GM21447 (cell line): ENCODE data around the gene LYPD1.
A peak's percentile ranks its signal among the peaks of the same experiment; 100 is the strongest.
"Not testable (repeated sequence)": the region's sequence is repeated elsewhere in the genome, so short reads cannot be mapped to it uniquely, and the experiment has no call there.

ENCODE experiments used
- ATAC-seq: cut with Tn5 transposase; IDR thresholded peaks from one replicate; pipeline ENCODE4 v1.9.1; 2021; ENCODE audit not compliant: unreplicated experiment

LYPD1 gene

GRCh38 chr2:132669908-132670495 is at the start of gene LYPD1:
Gene LYPD1, minus strand, starts transcription at chr2:132670205. Its CDS starts 273 bp downstream, at chr2:132669932.
- no peak for ATAC-seq

- no peak for ATAC-seq
Observed at GRCh38 chr2:132719480-132719879, 49.5 kb upstream of the LYPD1 start.

- no peak for ATAC-seq
Observed at GRCh38 chr2:132716954-132717353, 46.9 kb upstream of the LYPD1 start.

- ATAC-seq = peak; percentile 82
Observed at GRCh38 chr2:132715386-132716351, 45.7 kb upstream of the LYPD1 start.

- no peak for ATAC-seq
Observed at GRCh38 chr2:132703396-132703795, 33.4 kb upstream of the LYPD1 start.

GRCh38 chr2:132701810-132702209 is 31.8 kb upstream of the LYPD1 start:
- no peak for ATAC-seq

GRCh38 chr2:132699802-132700201 is 29.8 kb upstream of the LYPD1 start:
- ATAC-seq = not testable (repeated sequence)

GRCh38 chr2:132698347-132698746 is 28.3 kb upstream of the LYPD1 start:
- not testable (repeated sequence) for ATAC-seq

GRCh38 chr2:132697556-132698205 is 27.7 kb upstream of the LYPD1 start:
- ATAC-seq = no peak

- ATAC-seq = no peak
Observed at GRCh38 chr2:132692816-132693215, 22.8 kb upstream of the LYPD1 start.

GRCh38 chr2:132691556-132691955 is 21.6 kb upstream of the LYPD1 start:
- ATAC-seq = no peak

- ATAC-seq = no peak
Observed at GRCh38 chr2:132690664-132691303, 20.8 kb upstream of the LYPD1 start.

GRCh38 chr2:132681766-132682165 is 11.8 kb upstream of the LYPD1 start:
- no peak for ATAC-seq

- ATAC-seq = no peak
Observed at GRCh38 chr2:132680544-132680943, 10.5 kb upstream of the LYPD1 start.

- no peak for ATAC-seq
Observed at GRCh38 chr2:132678483-132678882, 8.5 kb upstream of the LYPD1 start.

GRCh38 chr2:132677661-132678060 is 7.7 kb upstream of the LYPD1 start:
- no peak for ATAC-seq

- no peak for ATAC-seq
Observed at GRCh38 chr2:132676999-132677398, 7.0 kb upstream of the LYPD1 start.

- no peak for ATAC-seq
Observed at GRCh38 chr2:132671151-132671835, 1.3 kb upstream of the LYPD1 start.

GRCh38 chr2:132670496-132671150 is 618 bp upstream of the LYPD1 start:
- ATAC-seq = no peak
